Fibroblast of villous mesenchyme (primary cell): ENCODE results near the gene TSPAN15. TPM values are rescaled to one million over a fixed set of nuclear protein-coding genes. Genes with fewer than 3 reads are reported as not detected.

Source experiments
- DNase-seq: peaks from one replicate; pipeline ENCODE4 v3.0.0-alpha.2; 2010; ENCODE audit warnings: low read depth
- H3K4me3 ChIP-seq: 2 replicates; pipeline ENCODE4 v1.5.1; 2011; ENCODE audit warnings: low read depth, mild to moderate bottlenecking, low read length
- CTCF ChIP-seq: IDR thresholded peaks from 2 replicates; pipeline ENCODE4 v1.5.1; 2012; ENCODE audit warnings: low read depth, mild to moderate bottlenecking, low read length; ENCODE audit not compliant: insufficient read depth
- total RNA-seq: library from RNA; depleted of rRNA; stranded (reverse); fragments of >200 nt; gene quantifications from 2 replicates; pipeline ENCODE4 v1.2.3, GENCODE V29; 2012

Gene TSPAN15
- total RNA-seq, 1 donor = 6.0 TPM

- TF ChIP-seq CTCF = no peak
- DNase-seq = no peak
- H3K4me3 ChIP-seq = no peak overlapping the region
Measured at GRCh38 chr10:69497611-69498390, 46.5 kb downstream of the TSPAN15 start.

GRCh38 chr10:69498711-69499471 is 47.6 kb downstream of the TSPAN15 start:
- no peak overlapping the region for H3K4me3 ChIP-seq
- no peak for DNase-seq
- no peak for TF ChIP-seq CTCF

GRCh38 chr10:69499726-69500689 is 48.7 kb downstream of the TSPAN15 start:
- H3K4me3 ChIP-seq = no peak overlapping the region
- DNase-seq = no peak
- no peak for TF ChIP-seq CTCF

GRCh38 chr10:69500864-69501468 is 49.7 kb downstream of the TSPAN15 start:
- TF ChIP-seq CTCF = no peak
- DNase-seq = no peak
- no peak overlapping the region for H3K4me3 ChIP-seq

GRCh38 chr10:69501657-69502056 is 50.4 kb downstream of the TSPAN15 start:
- DNase-seq = no peak

More at GRCh38 chr10:69501657-69502056, 50.4 kb downstream of the TSPAN15 start:
- no peak for TF ChIP-seq CTCF
- H3K4me3 ChIP-seq = no peak overlapping the region
